Colonic mucosa (tissue), 4 donors: ENCODE data around the gene TEX35. TPM values are rescaled to one million over a fixed set of nuclear protein-coding genes. Genes with fewer than 3 reads are reported as not detected.

Experiments
- DNase-seq: peaks from one replicate; pipeline ENCODE4 v3.0.0-alpha.2; 2020
- H3K27ac ChIP-seq: fragments of 200-600 bp; one replicate; pipeline ENCODE4 v1.8.0; 2021
- H3K27me3 ChIP-seq: fragments of 200-600 bp; one replicate; pipeline ENCODE4 v1.8.0; 2021
- H3K36me3 ChIP-seq: fragments of 200-600 bp; one replicate; pipeline ENCODE4 v1.8.0; 2021
- H3K4me1 ChIP-seq: fragments of 200-600 bp; one replicate; pipeline ENCODE4 v1.8.0; 2021; ENCODE audit warnings: mild to moderate bottlenecking
- H3K4me3 ChIP-seq: fragments of 200-600 bp; one replicate; pipeline ENCODE4 v1.8.0; 2021
- H3K9ac ChIP-seq, 2 donors: one replicate each; pipeline ENCODE4 v1.7.0; 2013; ENCODE audit warnings: control low read depth in 2 of 2, low read depth in 2 of 2, low read length in 2 of 2
- H3K9me3 ChIP-seq: fragments of 200-600 bp; one replicate; pipeline ENCODE4 v1.8.0; 2021
- CTCF ChIP-seq: fragments of 200-600 bp; IDR thresholded peaks from one replicate; pipeline ENCODE4 v1.8.0; 2022; ENCODE audit warnings: antibody characterized with exemption, mild to moderate bottlenecking
- intact Hi-C: fragments of 100-400 bp; cut with DNase I; formaldehyde crosslinking; loops from one replicate; pipeline ENCODE4 v1.14.1; 2022
- total RNA-seq, 2 donors: library from RNA; stranded (reverse); fragmentation: NEBNext Ultra II Directional in 1 of 2; extraction: Animal tissue kit (Norgen Biotek cat#: 25700) in 1 of 2; gene quantifications; one replicate each; pipeline ENCODE4 v1.2.1, GENCODE V29; 2021
- donor health status: healthy.
- donor health status: DM: no; HTN: no; CAD: no.
- donor health status: DM: no; HTN: no; CAD: no.

TEX35 gene
- total RNA-seq, 2 donors from 2014 or later: not detected

GRCh38 chr1:178498896-178499675 lies 13.8 kb upstream of the TEX35 start:
- Histone ChIP-seq H3K36me3 (no peaks in the 10 kb centered on the region), H3K4me3 (no peak overlapping the region), H3K27ac (no peak overlapping the region), H3K27me3 (no peaks in the 10 kb centered on the region), H3K9me3 (no peaks in the 10 kb centered on the region), H3K9ac (no peak overlapping the region), H3K4me1 (no peaks in the 10 kb centered on the region)
- intact Hi-C loops: no loop called here
- TF ChIP-seq CTCF: no peak
- DNase-seq: no peak

- Histone ChIP-seq H3K9me3 (no peaks in the 10 kb centered on the region), H3K27ac (no peak overlapping the region)
- intact Hi-C loops: loop anchor here (5.0 kb wide), 1 partner anchor 188 kb away; no protein-coding TSS in a partner anchor
Observed at GRCh38 chr1:178500091-178500770, 12.7 kb upstream of the TEX35 start.

GRCh38 chr1:178500936-178501554 lies 11.9 kb upstream of the TEX35 start:
- intact Hi-C loops: loop anchor here (5.0 kb wide), 1 partner anchor 189 kb away; no protein-coding TSS in a partner anchor
- Histone ChIP-seq H3K4me3 (no peak overlapping the region), H3K36me3 (no peaks in the 10 kb centered on the region), H3K9me3 (no peaks in the 10 kb centered on the region), H3K27ac (no peak overlapping the region), H3K9ac (no peak overlapping the region), H3K4me1 (no peaks in the 10 kb centered on the region), H3K27me3 (no peaks in the 10 kb centered on the region)
- TF ChIP-seq CTCF: no peak
- DNase-seq: no peak

More at GRCh38 chr1:178500091-178500770, 12.7 kb upstream of the TEX35 start:
- H3K4me1 ChIP-seq: no peaks in the 10 kb centered on the region
- no peaks in the 10 kb centered on the region for H3K36me3 ChIP-seq
- no peak for TF ChIP-seq CTCF
- H3K4me3 ChIP-seq: no peak overlapping the region
- no peak overlapping the region for H3K9ac ChIP-seq
- no peak for DNase-seq
- H3K27me3 ChIP-seq: no peaks in the 10 kb centered on the region

DNA sequence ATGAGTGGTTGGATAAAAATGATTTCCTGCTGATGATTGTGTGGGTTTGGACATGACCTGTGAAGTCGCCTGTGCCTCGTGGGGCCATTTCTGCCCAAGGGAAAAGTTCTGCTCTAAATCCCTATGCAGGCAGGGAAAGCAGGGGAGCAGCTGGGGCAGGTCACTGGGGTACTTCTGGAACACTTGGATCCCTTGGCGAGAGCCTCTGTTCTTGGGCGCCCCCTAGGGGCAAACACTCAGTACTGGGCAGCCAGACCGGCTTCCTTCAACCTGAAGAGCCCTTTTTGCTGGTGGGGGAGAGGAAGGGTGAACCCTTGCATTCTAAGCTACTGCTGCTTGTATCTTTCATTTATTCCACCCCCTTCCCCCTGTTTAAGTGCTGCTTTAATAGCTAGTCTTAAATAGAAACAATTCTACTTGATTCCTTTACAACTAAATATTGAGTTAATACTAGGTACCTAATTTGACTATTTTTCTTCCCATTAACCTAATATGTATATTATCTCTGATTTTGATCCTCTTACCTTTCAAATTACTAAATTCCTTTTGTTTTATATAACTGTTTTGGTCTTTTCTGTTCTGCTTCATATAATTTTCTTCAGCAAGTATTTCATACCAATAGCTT lies 11.1 kb upstream of the TEX35 start:
- Histone ChIP-seq H3K9ac (no peak overlapping the region), H3K9me3 (no peaks in the 10 kb centered on the region), H3K27ac (no peak overlapping the region), H3K4me1 (no peaks in the 10 kb centered on the region), H3K27me3 (no peaks in the 10 kb centered on the region), H3K36me3 (no peaks in the 10 kb centered on the region), H3K4me3 (no peak overlapping the region)
- peak; percentile 79 for DNase-seq
- TF ChIP-seq CTCF: peak; percentile 88
- intact Hi-C loops: loop anchor here (5.0 kb wide), 1 partner anchor 190 kb away; no protein-coding TSS in a partner anchor

DNA sequence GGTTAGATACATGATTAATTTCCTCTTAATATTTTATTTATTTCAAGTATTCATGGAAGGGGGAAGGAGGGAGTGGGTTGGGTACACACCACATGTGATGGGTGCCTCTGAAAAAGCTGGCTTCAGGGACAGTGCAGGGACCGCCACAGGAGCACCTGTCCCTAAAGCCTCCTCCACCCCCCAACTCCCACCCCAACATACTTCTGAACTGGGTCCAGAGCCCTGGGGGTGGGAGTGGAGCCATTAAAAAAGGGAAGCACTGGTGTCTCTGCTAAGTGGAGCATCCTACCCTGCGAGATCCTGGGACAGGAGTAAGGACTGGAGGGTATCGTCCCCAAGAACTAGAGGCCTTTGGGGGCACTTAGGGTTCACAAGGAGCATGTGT lies 10.6 kb upstream of the TEX35 start:
- Histone ChIP-seq H3K27me3 (no peaks in the 10 kb centered on the region), H3K9ac (no peak overlapping the region), H3K36me3 (no peaks in the 10 kb centered on the region), H3K9me3 (no peaks in the 10 kb centered on the region), H3K27ac (no peak overlapping the region), H3K4me3 (no peak overlapping the region), H3K4me1 (no peaks in the 10 kb centered on the region)
- no peak for DNase-seq
- intact Hi-C loops: loop anchor here (5.0 kb wide), 1 partner anchor 190 kb away; no protein-coding TSS in a partner anchor
- no peak for TF ChIP-seq CTCF
